GM15510 (cell line): ENCODE data around the gene FAT1.

ENCODE experiments used
- POLR2A ChIP-seq: IDR thresholded peaks from 3 replicates; pipeline ENCODE4 v1.6.1; 2011; ENCODE audit warnings: borderline replicate concordance; ENCODE audit not compliant: insufficient read length; ENCODE audit errors: extremely low read depth

FAT1 gene

GRCh38 chr4:186676531-186677161, 47.0 kb downstream of the FAT1 start:
- no peak for TF ChIP-seq POLR2A

- TF ChIP-seq POLR2A = no peak
Measured at GRCh38 chr4:186669735-186670134, 53.9 kb downstream of the FAT1 start.

- no peak for TF ChIP-seq POLR2A
Measured at GRCh38 chr4:186669159-186669731, 54.4 kb downstream of the FAT1 start.

DNA sequence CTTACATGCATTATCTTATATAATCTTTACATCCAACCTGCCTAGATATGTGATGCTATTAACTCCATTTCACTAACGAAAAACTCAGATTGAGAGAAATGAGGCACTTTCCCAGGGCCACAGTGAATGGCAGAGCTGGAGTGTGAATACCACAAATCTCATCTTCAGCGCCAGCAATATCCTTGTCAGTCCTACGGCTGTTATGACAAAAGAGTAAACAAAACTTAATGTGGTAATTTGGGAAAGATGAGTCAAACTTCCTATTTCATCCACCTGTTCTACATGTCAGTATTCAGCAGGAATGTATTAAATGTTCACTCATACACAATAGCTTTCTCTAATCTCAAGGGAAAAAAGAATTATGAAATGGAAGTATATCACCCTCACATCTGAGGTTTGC, 56.9 kb downstream of the FAT1 start:
- no peak for TF ChIP-seq POLR2A

- no peak for TF ChIP-seq POLR2A
Measured at GRCh38 chr4:186666252-186666651, 57.4 kb downstream of the FAT1 start.

DNA sequence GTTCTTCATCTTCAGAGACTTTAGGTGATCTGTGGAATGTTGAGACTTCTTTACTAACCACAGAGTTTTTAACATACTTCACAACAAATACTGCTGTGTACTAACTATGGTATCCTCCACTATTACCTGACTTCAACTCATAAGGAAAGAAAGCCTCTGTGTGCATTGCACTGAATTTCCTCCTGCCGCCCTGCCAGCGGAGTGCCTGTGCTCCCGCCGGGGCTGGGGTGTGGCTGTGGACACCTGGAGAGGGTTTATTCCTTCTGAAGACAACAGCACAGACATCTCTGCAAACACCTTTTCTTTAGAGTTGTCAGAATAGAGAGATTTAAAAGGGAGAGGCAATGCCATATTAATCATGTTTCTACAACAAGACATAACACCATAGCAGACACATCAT, 63.3 kb downstream of the FAT1 start:
- TF ChIP-seq POLR2A = no peak

- TF ChIP-seq POLR2A = no peak
Measured at GRCh38 chr4:186659935-186660334, 63.7 kb downstream of the FAT1 start.

- TF ChIP-seq POLR2A = no peak
Measured at GRCh38 chr4:186658657-186659056, 65.0 kb downstream of the FAT1 start.

DNA sequence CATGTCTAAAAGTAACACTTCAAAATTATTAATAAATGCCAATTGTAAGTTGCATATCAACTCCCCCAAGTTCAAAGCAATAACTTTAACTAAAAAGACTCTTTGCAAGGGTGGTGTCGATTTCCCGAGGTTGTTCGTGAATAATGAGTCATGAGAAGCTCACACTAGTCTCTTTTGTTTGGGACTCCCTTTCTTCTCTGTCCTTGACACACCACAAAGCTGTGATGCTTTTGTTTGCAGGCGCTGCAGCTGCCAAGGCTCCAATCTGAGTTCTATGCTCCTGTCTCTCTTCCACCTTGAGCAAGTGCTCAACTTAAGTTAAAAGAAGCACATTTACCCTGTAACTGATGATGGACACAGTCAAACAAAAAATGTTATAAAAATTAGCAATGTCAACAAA, 65.9 kb downstream of the FAT1 start:
- TF ChIP-seq POLR2A = no peak

DNA sequence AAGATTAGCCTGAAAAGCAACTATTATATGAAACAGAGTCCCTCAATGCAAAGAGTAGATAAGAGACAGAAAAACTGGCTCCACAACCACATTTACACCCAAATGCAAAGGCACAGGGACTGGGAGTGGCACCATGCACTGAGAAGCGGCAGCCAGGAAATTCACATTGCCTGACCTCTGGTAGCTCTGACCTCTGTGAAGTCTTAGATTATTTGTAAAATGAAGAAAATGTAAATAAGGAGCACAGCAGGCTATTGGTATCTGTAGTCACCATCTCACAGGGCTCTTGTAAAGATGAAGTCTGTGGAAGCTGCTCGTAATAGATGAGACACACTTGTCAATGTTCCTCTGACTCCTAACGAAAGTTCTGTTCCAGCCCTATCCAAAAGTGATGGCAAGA, 69.7 kb downstream of the FAT1 start:
- TF ChIP-seq POLR2A = no peak

- no peak for TF ChIP-seq POLR2A
Measured at GRCh38 chr4:186651624-186652023, 72.0 kb downstream of the FAT1 start.

DNA sequence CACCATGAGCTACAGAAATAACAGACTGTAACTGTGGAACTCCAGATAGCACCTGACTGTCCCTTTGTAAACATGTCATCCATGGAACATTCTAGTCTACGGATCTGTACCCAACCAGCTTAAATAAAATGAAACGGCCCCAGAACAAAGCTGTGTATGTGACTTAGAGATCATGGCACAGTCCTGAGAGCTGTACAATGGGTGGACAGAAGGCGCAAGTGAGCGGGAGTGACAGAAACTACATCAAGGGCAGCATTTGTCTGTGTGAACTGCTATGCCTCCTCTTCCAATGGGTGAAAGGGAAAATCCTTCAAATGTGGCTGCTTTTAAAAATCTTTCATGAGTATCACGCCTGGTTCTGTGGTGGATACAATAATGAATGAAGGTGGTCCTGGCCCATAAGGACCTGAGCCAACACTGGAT, 72.5 kb downstream of the FAT1 start:
- TF ChIP-seq POLR2A = no peak

GRCh38 chr4:186650401-186651180, 73.1 kb downstream of the FAT1 start:
- TF ChIP-seq POLR2A = no peak

- no peak for TF ChIP-seq POLR2A
Measured at GRCh38 chr4:186647821-186648220, 75.8 kb downstream of the FAT1 start.

GRCh38 chr4:186644737-186645261, 78.9 kb downstream of the FAT1 start:
- TF ChIP-seq POLR2A = no peak

DNA sequence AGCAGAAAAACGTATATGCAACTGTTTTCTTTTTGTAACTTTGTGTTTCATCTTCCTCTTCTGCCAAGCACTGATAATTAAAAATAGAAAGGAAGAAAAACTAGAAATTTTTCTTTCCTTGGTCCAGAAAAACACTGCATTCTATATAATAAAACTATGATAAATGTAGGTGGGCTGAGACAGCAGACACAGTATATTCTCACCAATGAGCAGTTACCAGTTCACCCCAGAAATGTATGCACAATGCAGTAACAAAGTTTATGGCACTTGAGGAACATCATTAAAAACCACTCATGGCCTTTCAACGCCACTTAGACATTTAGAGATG, 79.4 kb downstream of the FAT1 start:
- TF ChIP-seq POLR2A = no peak
